Neutrophil (primary cell): ENCODE data around the gene MYH8.

Source experiments
- H3K27ac ChIP-seq: fragments of 200-600 bp; sonication (generic); 2 replicates; pipeline ENCODE4 v1.5.1; 2016; ENCODE audit warnings: mild to moderate bottlenecking, moderate library complexity
- H3K27me3 ChIP-seq: fragments of 200-600 bp; sonication (generic); 2 replicates; pipeline ENCODE4 v1.6.0; 2016; ENCODE audit warnings: mild to moderate bottlenecking
- H3K36me3 ChIP-seq: fragments of 200-600 bp; sonication (generic); 2 replicates; pipeline ENCODE4 v1.5.1; 2017
- H3K4me1 ChIP-seq, 2 experiments: fragments of 200-600 bp in 1 of 2; sonication (generic) in 1 of 2; 1 replicate in 1 of 2; 2 replicates in 1 of 2; pipeline versions ENCODE4 v1.5.1 to v1.6.1; 2013 to 2016; ENCODE audit warnings: low read depth in 1 of 2, low read length in 1 of 2, mild to moderate bottlenecking in 1 of 2, moderate library complexity in 1 of 2; ENCODE audit not compliant: control insufficient read depth in 1 of 2, insufficient read depth in 1 of 2
- H3K4me3 ChIP-seq, 2 experiments: fragments of 200-600 bp in 1 of 2; sonication (generic) in 1 of 2; 1 replicate in 1 of 2; 2 replicates in 1 of 2; pipeline ENCODE4 v1.5.1; 2013 to 2016; ENCODE audit warnings: low read depth in 1 of 2, low read length in 1 of 2, mild to moderate bottlenecking in 1 of 2, moderate library complexity in 1 of 2
- H3K9me3 ChIP-seq: fragments of 200-600 bp; sonication (generic); 2 replicates; pipeline ENCODE4 v1.5.1; 2016
- TF ChIP-seq, protein P1 (sequence below): fragments of 200-600 bp; sonication (generic); IDR thresholded peaks from 2 replicates; pipeline ENCODE4 v1.5.1; 2016; ENCODE audit warnings: antibody characterized with exemption

MYH8 gene

DNA sequence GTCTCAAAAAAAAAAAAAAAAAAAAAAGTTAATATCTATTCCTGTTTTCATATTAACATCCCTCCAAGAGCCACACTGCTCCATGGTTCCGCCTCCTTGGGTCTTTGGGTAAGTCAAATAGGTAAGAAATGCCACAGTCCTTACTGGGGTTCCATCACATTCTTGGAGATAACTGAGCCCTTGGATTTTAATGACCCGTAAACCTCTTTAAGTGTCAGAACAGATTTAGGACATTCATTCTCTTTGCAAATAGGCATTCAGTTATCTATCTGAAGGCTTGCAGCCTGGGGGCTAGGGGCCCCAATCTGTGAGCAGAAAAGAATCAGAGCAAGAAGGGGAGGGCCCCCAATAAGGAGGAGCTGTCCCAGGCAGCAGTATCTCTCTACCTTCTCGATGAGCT, 76.9 kb downstream of the MYH8 start:
- Histone ChIP-seq H3K27me3 (no peaks in the 10 kb centered on the region), H3K27ac (no peak overlapping the region), H3K36me3 (no peaks in the 10 kb centered on the region), H3K9me3 (no peaks in the 10 kb centered on the region), H3K4me1 (no peaks in the 10 kb centered on the region), H3K4me3 (no peak overlapping the region)
- TF ChIP-seq, protein P1, sequence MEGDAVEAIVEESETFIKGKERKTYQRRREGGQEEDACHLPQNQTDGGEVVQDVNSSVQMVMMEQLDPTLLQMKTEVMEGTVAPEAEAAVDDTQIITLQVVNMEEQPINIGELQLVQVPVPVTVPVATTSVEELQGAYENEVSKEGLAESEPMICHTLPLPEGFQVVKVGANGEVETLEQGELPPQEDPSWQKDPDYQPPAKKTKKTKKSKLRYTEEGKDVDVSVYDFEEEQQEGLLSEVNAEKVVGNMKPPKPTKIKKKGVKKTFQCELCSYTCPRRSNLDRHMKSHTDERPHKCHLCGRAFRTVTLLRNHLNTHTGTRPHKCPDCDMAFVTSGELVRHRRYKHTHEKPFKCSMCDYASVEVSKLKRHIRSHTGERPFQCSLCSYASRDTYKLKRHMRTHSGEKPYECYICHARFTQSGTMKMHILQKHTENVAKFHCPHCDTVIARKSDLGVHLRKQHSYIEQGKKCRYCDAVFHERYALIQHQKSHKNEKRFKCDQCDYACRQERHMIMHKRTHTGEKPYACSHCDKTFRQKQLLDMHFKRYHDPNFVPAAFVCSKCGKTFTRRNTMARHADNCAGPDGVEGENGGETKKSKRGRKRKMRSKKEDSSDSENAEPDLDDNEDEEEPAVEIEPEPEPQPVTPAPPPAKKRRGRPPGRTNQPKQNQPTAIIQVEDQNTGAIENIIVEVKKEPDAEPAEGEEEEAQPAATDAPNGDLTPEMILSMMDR = no peak
